ENCODE results near the gene SFT2D3.

SFT2D3 gene

DNA sequence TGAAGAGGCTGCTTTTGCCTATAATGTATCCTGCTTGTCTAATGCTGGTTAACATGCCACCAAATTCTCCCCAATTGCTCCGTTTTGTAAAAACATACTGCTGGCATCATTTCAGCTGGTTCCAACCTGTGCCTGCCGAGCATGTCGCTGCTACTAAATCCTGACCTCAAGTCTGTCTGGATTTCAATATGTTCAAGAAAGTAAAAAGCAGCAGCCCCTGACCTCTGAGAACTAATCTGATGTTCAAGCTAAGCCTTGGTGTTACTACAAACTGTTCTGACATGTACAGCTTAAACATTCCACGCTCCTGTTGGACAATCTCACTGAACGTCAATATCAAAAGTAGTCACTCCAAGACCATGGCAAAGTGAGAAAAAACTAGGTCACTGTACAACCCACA lies 46.3 kb downstream of the SFT2D3 start:
- DNase-seq (ENCODE audit: low spot score), result no peak

DNA sequence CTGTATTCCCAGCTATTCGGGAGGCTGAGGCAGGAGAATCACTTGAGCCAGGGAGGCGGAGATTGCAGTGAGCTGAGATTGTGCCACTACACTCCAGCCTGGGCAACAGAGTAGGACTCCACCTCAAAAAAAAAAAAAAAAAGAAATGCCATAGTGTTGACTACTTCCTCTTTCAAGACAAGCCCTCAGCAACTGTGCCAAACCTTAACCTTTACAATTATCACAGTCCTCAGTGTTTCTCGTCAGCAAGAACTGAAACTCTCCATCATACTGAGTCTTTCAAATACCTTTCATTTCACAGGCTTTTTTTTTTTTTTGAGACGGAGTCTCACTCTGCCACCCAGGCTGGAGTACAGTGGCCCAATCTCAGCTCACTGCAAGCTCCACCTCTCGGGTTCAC lies 48.2 kb downstream of the SFT2D3 start:
- peak; percentile 29 for DNase-seq (ENCODE audit: low spot score)

DNA sequence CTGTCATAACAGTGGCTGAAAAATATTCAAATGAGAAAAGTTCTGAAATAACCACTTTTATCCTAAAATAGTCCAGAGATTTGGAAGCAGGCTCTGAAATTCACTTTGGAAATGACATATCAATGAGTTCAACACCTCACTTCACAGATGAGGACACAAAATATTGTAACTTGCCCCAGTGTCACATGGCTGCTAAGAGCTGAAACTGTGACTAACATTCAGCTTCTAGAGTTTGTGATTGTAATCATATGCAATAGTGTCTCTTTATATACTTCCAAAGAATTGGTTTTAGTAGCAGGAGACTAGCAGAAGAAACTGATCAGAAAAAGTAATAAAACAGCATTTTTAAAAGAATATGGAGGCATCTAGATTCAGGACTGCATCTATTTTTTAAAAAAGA lies 52.1 kb downstream of the SFT2D3 start:
- no peak for DNase-seq (ENCODE audit: low spot score)

DNA sequence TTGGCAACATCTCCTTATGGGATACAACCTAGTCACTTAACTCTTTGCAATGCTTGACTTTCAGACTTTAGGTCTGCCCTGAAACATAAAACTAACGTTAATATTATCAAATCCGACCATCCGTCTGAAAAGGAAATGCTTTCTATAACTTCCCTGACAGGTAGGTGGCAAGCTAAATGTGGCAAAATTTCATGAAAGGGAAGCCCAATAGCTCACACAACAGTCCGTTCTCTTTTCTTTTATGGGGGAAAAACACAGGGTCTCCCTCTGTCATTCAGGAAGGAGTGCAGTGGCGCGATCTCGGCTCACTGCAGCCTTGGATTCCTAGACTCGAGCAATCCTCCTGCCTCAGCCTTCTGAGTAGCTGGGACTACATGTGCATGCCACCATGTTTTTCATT lies 52.9 kb downstream of the SFT2D3 start:
- no peak for DNase-seq (ENCODE audit: low spot score)
